HepG2 (cell line): ENCODE measurements around the gene ALG11. TPM values are rescaled to one million over a fixed set of nuclear protein-coding genes. Genes with fewer than 3 reads are reported as not detected.
A peak's percentile ranks its signal among the peaks of the same experiment; 100 is the strongest.

ENCODE experiments used
- ARID5B ChIP-seq: IDR thresholded peaks from 2 replicates; pipeline ENCODE4 v1.4.0; 2020; ENCODE audit warnings: mild to moderate bottlenecking, missing genetic modification reagents
- ATF7 ChIP-seq, 2 experiments: fragments of 450-650 bp in 1 of 2; sonication (generic) in 1 of 2; formaldehyde crosslinking in 1 of 2; IDR thresholded peaks; 2 replicates each; pipeline versions ENCODE4 v1.4.0 to v1.6.1; 2016 to 2020; ENCODE audit warnings: antibody characterized with exemption in 1 of 2, mild to moderate bottlenecking in 1 of 2, missing genetic modification reagents in 1 of 2
- CBX2 ChIP-seq, 2 experiments: fragments of 200-600 bp in 1 of 2; sonication (generic); formaldehyde crosslinking in 1 of 2; IDR thresholded peaks; 2 replicates each; pipeline versions ENCODE4 v1.7.0 to v1.8.1; 2018 to 2022; ENCODE audit warnings: low read depth in 2 of 2, low read length in 1 of 2, mild to moderate bottlenecking in 1 of 2, missing genetic modification reagents in 1 of 2
- GABPB1 ChIP-seq: IDR thresholded peaks from 2 replicates; pipeline ENCODE4 v1.6.1; 2016; ENCODE audit warnings: mild to moderate bottlenecking, missing genetic modification reagents, moderate library complexity, missing compliant biosample characterization
- HOXA7 ChIP-seq: sonication (generic); formaldehyde crosslinking; IDR thresholded peaks from 2 replicates; pipeline ENCODE4 v1.8.1; 2022; ENCODE audit warnings: mild to moderate bottlenecking, missing genetic modification reagents, moderate library complexity
- KAT7 ChIP-seq: IDR thresholded peaks from 2 replicates; pipeline ENCODE4 v1.6.1; 2018; ENCODE audit warnings: borderline replicate concordance, missing compliant biosample characterization
- NFE2L2 ChIP-seq: fragments of 150-350 bp; IDR thresholded peaks from 2 replicates; pipeline ENCODE4 v1.6.1; 2014; ENCODE audit warnings: low read length
- NR2C2 ChIP-seq: sonication (generic); formaldehyde crosslinking; IDR thresholded peaks from 2 replicates; pipeline ENCODE4 v1.4.0; 2020; ENCODE audit warnings: missing genetic modification reagents, mild to moderate bottlenecking, moderate library complexity, borderline replicate concordance
- RBM22 ChIP-seq: fragments of 200-400 bp; formaldehyde crosslinking; optimal IDR thresholded peaks from 2 replicates; pipeline ENCODE3; 2017; ENCODE audit warnings: mild to moderate bottlenecking, low read length, moderate library complexity
- YEATS2 ChIP-seq: sonication (generic); formaldehyde crosslinking; IDR thresholded peaks from 2 replicates; pipeline ENCODE4 v1.4.0; 2020; ENCODE audit warnings: missing genetic modification reagents, borderline replicate concordance
- ZBTB14 ChIP-seq: sonication (generic); formaldehyde crosslinking; IDR thresholded peaks from 2 replicates; pipeline ENCODE4 v1.4.0; 2020; ENCODE audit warnings: missing genetic modification reagents
- ZBTB44 ChIP-seq: sonication (generic); formaldehyde crosslinking; IDR thresholded peaks from 2 replicates; pipeline ENCODE4 v1.4.0; 2020; ENCODE audit warnings: missing genetic modification reagents
- ZNF432 ChIP-seq: sonication (generic); formaldehyde crosslinking; IDR thresholded peaks from 2 replicates; pipeline ENCODE4 v1.5.0; 2020; ENCODE audit warnings: missing genetic modification reagents, mild to moderate bottlenecking, borderline replicate concordance
- ZNF563 ChIP-seq: sonication (generic); formaldehyde crosslinking; IDR thresholded peaks from 2 replicates; pipeline ENCODE4 v1.8.0; 2022; ENCODE audit warnings: mild to moderate bottlenecking, moderate library complexity, missing genetic modification reagents
- ZNF788 ChIP-seq: sonication (generic); formaldehyde crosslinking; IDR thresholded peaks from 2 replicates; pipeline ENCODE4 v1.5.0; 2020; ENCODE audit warnings: mild to moderate bottlenecking, missing genetic modification reagents, borderline replicate concordance
- polyA plus RNA-seq, 8 experiments: library from polyadenylated mRNA; depleted of rRNA in 3 of 8; stranded (reverse) in 7 of 8; unstranded in 1 of 8; fragments of >200 nt; fragmentation: Illumina TruSeq in 4 of 8; extraction: Trizol in 4 of 8; gene quantifications; 2 replicates each; pipeline versions ENCODE4 v1.2.1 to v1.2.3, GENCODE V29; 2011 to 2016; ENCODE audit warnings: low read depth in 4 of 8, missing spikeins in 1 of 8, mixed read lengths in 1 of 8; ENCODE audit not compliant: insufficient read depth in 1 of 8
- total RNA-seq, 5 experiments: library from RNA; depleted of rRNA; stranded (reverse); fragments of >200 nt; fragmentation: Illumina TruSeq; extraction: Trizol; gene quantifications; 2 replicates each; pipeline ENCODE4 v1.2.3, GENCODE V29; 2016; ENCODE audit warnings: low read depth in 1 of 5
- TF ChIP-seq, protein P1 (sequence below): sonication (generic); formaldehyde crosslinking; IDR thresholded peaks from 2 replicates; pipeline ENCODE4; 2020; ENCODE audit warnings: missing genetic modification reagents, mild to moderate bottlenecking, borderline replicate concordance

Gene ALG11
- total and polyA plus RNA-seq, 2 of the 13 experiments (the other 11 are each of a cell fraction or from before 2014, with no cell fraction given): 14.7 to 27.9 TPM

DNA sequence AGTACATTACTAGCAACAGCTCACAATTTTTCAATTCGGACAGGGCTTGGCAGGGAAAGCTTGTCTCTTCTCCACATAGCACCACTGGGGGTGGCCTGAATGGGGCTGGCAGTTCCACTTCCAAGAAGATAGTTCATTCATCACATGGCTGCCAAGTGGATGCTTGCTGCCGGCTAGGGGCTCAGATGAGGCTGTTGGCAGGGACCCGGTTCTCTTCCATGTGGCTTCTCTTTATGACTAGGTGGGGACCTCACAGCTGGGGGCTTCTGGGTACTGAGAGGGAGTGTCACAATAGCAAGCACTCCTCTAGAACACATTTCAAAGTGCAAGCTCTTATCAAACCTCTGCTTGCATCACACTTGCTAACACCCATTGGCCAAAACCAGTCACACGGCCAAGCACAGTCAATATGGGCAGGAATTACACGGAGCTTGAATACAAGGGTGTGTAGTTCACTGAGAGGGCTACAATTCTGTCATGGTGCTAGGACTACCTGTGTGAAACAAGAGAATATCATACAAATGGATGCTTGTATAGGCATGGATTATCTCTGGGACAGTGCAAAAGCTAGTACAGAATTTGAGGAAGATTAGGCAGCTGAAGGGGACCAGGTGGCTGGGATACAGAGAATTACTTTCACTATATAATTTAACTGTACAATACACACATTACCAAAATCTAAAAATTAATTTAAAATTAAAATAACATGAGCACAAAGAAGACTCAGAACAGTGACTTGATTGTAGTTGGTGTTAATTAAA is 33.2 kb upstream of the ALG11 start (continued):
- TF ChIP-seq ZBTB14 (CRISPR knock-in tag) (no peak), ARID5B (CRISPR knock-in tag) (peak; percentile 59), HOXA7 (no peak), YEATS2 (no peak), NR2C2 (CRISPR knock-in tag) (0 out of 2 replicates have a peak, but pooled peaks have one; percentile 24), KAT7 (no peak), CBX2 (IDR thresholded peaks at IDR 0.05; ENCODE audit: low read depth, low read length) (no peak), CBX2 (CRISPR knock-in tag; IDR thresholded peaks at IDR 0.05; ENCODE audit: low read depth) (no peak), ZNF563 (CRISPR knock-in tag) (no peak), ATF7 (IDR thresholded peaks at IDR 0.05) (peak; percentile 41), ATF7 (CRISPR knock-in tag; IDR thresholded peaks at IDR 0.05) (no peak), ZNF788 (CRISPR knock-in tag) (peak; percentile 38; the same call in 1 of the 2 replicates), GABPB1 (CRISPR knock-in tag) (peak; percentile 19; the same call in 1 of the 2 replicates), RBM22 (no peak), ZNF432 (no peak), NFE2L2 (no peak), ZBTB44 (CRISPR knock-in tag) (no peak)
- TF ChIP-seq, protein P1, sequence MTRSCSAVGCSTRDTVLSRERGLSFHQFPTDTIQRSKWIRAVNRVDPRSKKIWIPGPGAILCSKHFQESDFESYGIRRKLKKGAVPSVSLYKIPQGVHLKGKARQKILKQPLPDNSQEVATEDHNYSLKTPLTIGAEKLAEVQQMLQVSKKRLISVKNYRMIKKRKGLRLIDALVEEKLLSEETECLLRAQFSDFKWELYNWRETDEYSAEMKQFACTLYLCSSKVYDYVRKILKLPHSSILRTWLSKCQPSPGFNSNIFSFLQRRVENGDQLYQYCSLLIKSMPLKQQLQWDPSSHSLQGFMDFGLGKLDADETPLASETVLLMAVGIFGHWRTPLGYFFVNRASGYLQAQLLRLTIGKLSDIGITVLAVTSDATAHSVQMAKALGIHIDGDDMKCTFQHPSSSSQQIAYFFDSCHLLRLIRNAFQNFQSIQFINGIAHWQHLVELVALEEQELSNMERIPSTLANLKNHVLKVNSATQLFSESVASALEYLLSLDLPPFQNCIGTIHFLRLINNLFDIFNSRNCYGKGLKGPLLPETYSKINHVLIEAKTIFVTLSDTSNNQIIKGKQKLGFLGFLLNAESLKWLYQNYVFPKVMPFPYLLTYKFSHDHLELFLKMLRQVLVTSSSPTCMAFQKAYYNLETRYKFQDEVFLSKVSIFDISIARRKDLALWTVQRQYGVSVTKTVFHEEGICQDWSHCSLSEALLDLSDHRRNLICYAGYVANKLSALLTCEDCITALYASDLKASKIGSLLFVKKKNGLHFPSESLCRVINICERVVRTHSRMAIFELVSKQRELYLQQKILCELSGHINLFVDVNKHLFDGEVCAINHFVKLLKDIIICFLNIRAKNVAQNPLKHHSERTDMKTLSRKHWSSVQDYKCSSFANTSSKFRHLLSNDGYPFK (CRISPR knock-in tag): no peak
